Measurements from ENCODE around the gene SPOCK3. TPM values are rescaled to one million over a fixed set of nuclear protein-coding genes. Genes with fewer than 3 reads are reported as not detected.
A peak's percentile ranks its signal among the peaks of the same experiment; 100 is the strongest.

The SPOCK3 gene
- total and polyA plus RNA-seq, 4 donors: 0.08 to 0.42 (median 0.24) TPM

DNA sequence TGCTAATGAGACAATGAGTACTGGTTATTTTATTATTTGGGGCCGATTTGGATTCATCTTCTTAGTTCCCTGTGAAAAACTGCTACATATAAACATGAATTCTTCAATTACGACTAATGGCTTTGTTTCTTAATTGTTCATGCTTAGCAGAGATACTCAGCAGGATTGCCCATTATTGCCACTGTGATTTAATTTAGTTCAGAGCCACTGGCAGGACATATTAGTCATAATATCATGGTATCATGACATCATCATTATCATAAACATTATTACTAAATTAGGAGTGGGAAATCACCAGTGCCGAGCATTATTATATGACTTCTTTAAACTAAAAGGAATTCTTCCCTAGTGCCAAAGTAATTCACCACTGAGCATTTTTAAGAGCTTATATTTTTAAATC, 201.4 kb downstream of the SPOCK3 start:
- no peak for DNase-seq (ENCODE audit: low spot score)
- Histone ChIP-seq H3K9ac (ENCODE audit: low read depth in 1 of 2, low read length in 2 of 2) (no peak overlapping the region), H3K4me1 (ENCODE audit: control insufficient read depth in 4 of 4, insufficient read depth in 4 of 4, low read length in 3 of 4) (peaks cover 3 to 17% (median 4%) of the 10 kb centered on the region in 4 donors), H3K27me3 (ENCODE audit: control insufficient read depth in 4 of 4, insufficient read depth in 4 of 4, low read length in 3 of 4) (no peaks in the 10 kb centered on the region), H3K36me3 (ENCODE audit: control insufficient read depth in 4 of 4, insufficient read depth in 3 of 4, low read depth in 1 of 4, low read length in 3 of 4) (no peaks in the 10 kb centered on the region), H3K9me3 (ENCODE audit: control insufficient read depth in 4 of 4, low read length in 3 of 4) (no peaks in the 10 kb centered on the region), H3K27ac (ENCODE audit: low read depth in 1 of 2, low read length in 2 of 2) (no peak overlapping the region), H3K4me3 (ENCODE audit: low read depth in 1 of 3, low read length in 3 of 3) (no peak overlapping the region)
- TF ChIP-seq YY1 (IDR thresholded peaks at IDR 0.05) (no peak), TAF1 (conservative IDR thresholded peaks at IDR 0.05) (no peak), EGR1 (IDR thresholded peaks at IDR 0.05; ENCODE audit: low read depth in 2 of 2) (no peak), FOXA1 (IDR thresholded peaks at IDR 0.05) (no peak), SP1 (IDR thresholded peaks at IDR 0.05) (no peak), NR2F2 (IDR thresholded peaks at IDR 0.05) (no peak), HNF4G (IDR thresholded peaks at IDR 0.05) (no peak), GABPA (IDR thresholded peaks at IDR 0.05 in 1 of 2, conservative IDR thresholded peaks at IDR 0.05 in 1 of 2) (no peak)
- TF ChIP-seq, protein P1, sequence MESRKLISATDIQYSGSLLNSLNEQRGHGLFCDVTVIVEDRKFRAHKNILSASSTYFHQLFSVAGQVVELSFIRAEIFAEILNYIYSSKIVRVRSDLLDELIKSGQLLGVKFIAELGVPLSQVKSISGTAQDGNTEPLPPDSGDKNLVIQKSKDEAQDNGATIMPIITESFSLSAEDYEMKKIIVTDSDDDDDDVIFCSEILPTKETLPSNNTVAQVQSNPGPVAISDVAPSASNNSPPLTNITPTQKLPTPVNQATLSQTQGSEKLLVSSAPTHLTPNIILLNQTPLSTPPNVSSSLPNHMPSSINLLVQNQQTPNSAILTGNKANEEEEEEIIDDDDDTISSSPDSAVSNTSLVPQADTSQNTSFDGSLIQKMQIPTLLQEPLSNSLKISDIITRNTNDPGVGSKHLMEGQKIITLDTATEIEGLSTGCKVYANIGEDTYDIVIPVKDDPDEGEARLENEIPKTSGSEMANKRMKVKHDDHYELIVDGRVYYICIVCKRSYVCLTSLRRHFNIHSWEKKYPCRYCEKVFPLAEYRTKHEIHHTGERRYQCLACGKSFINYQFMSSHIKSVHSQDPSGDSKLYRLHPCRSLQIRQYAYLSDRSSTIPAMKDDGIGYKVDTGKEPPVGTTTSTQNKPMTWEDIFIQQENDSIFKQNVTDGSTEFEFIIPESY (IDR thresholded peaks at IDR 0.05): no peak
- TF ChIP-seq, protein P2, sequence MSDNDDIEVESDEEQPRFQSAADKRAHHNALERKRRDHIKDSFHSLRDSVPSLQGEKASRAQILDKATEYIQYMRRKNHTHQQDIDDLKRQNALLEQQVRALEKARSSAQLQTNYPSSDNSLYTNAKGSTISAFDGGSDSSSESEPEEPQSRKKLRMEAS (IDR thresholded peaks at IDR 0.05): no peak
- TF ChIP-seq, protein P3, sequence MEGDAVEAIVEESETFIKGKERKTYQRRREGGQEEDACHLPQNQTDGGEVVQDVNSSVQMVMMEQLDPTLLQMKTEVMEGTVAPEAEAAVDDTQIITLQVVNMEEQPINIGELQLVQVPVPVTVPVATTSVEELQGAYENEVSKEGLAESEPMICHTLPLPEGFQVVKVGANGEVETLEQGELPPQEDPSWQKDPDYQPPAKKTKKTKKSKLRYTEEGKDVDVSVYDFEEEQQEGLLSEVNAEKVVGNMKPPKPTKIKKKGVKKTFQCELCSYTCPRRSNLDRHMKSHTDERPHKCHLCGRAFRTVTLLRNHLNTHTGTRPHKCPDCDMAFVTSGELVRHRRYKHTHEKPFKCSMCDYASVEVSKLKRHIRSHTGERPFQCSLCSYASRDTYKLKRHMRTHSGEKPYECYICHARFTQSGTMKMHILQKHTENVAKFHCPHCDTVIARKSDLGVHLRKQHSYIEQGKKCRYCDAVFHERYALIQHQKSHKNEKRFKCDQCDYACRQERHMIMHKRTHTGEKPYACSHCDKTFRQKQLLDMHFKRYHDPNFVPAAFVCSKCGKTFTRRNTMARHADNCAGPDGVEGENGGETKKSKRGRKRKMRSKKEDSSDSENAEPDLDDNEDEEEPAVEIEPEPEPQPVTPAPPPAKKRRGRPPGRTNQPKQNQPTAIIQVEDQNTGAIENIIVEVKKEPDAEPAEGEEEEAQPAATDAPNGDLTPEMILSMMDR (IDR thresholded peaks at IDR 0.05; ENCODE audit: low read depth, low read length, missing input control): no peak
- WGBS: 87% methylated on average over 3 of the region's 3 CpGs

DNA sequence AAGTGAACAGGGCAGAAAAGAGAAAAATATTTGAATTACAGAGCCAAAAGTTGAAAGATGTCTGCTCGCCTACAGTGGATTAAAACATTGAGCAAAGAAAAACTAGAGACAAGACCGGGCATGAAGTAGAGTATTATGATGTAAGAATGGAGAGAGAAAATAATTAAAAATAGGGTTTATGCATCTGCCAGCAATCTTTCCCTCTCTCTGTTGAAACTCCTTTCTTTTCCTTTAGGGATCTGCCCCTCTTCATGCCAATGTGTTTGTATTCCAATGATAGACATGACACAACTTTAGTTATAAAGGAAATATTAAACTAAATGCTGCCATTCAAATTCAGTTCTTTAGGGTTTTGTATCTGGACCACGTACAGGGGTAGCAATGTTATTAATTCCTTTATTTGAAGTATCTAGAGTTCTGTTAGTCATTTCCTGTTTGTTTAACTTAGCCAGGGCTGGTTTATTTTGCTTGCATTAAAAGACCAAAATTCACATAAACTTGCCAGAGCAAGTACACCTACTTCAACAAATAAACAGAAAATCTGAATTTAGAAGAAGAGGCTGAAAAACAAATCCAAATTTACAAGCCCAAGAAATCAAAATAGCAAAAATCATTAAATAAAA, 202.6 kb downstream of the SPOCK3 start:
- H3K4me1 ChIP-seq (ENCODE audit: control insufficient read depth in 4 of 4, insufficient read depth in 4 of 4, low read length in 3 of 4): peaks cover 3 to 17% (median 5%) of the 10 kb centered on the region in 4 donors
- no peaks in the 10 kb centered on the region for H3K27me3 ChIP-seq (ENCODE audit: control insufficient read depth in 4 of 4, insufficient read depth in 4 of 4, low read length in 3 of 4)
- no peaks in the 10 kb centered on the region for H3K36me3 ChIP-seq (ENCODE audit: control insufficient read depth in 4 of 4, insufficient read depth in 3 of 4, low read depth in 1 of 4, low read length in 3 of 4)
- TF ChIP-seq, protein P2 (IDR thresholded peaks at IDR 0.05): peak; percentile 13
- TF ChIP-seq RAD21 (IDR thresholded peaks at IDR 0.05) (no peak), HNF4A (conservative IDR thresholded peaks at IDR 0.05) (peak in 1 of 2 donors; percentile 23), YY1 (IDR thresholded peaks at IDR 0.05) (peak; percentile 23), HNF4G (IDR thresholded peaks at IDR 0.05) (no peak)
- TF ChIP-seq, protein P4, sequence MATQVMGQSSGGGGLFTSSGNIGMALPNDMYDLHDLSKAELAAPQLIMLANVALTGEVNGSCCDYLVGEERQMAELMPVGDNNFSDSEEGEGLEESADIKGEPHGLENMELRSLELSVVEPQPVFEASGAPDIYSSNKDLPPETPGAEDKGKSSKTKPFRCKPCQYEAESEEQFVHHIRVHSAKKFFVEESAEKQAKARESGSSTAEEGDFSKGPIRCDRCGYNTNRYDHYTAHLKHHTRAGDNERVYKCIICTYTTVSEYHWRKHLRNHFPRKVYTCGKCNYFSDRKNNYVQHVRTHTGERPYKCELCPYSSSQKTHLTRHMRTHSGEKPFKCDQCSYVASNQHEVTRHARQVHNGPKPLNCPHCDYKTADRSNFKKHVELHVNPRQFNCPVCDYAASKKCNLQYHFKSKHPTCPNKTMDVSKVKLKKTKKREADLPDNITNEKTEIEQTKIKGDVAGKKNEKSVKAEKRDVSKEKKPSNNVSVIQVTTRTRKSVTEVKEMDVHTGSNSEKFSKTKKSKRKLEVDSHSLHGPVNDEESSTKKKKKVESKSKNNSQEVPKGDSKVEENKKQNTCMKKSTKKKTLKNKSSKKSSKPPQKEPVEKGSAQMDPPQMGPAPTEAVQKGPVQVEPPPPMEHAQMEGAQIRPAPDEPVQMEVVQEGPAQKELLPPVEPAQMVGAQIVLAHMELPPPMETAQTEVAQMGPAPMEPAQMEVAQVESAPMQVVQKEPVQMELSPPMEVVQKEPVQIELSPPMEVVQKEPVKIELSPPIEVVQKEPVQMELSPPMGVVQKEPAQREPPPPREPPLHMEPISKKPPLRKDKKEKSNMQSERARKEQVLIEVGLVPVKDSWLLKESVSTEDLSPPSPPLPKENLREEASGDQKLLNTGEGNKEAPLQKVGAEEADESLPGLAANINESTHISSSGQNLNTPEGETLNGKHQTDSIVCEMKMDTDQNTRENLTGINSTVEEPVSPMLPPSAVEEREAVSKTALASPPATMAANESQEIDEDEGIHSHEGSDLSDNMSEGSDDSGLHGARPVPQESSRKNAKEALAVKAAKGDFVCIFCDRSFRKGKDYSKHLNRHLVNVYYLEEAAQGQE (IDR thresholded peaks at IDR 0.05): peak; percentile 32
- WGBS: 40% methylated on average over 3 of the region's 3 CpGs
- no peak for DNase-seq (ENCODE audit: low spot score)
- H3K27ac ChIP-seq (ENCODE audit: low read depth in 1 of 2, low read length in 2 of 2): peak overlapping the region; percentile 39 to 41
- no peaks in the 10 kb centered on the region for H3K9me3 ChIP-seq (ENCODE audit: control insufficient read depth in 4 of 4, low read length in 3 of 4)
- H3K9ac ChIP-seq (ENCODE audit: low read depth in 1 of 2, low read length in 2 of 2): no peak overlapping the region
- no peak overlapping the region for H3K4me3 ChIP-seq (ENCODE audit: low read depth in 1 of 3, low read length in 3 of 3)

Measured in liver (tissue), 9 donors.